ENCODE data around the gene DNASE1L2.

The DNASE1L2 gene

GRCh38 chr16:2267505-2267912 lies 31.3 kb downstream of the DNASE1L2 start:
- DNase-seq = peak in 7 of 56 donors; percentile 60 to 88 (median 81)

DNA sequence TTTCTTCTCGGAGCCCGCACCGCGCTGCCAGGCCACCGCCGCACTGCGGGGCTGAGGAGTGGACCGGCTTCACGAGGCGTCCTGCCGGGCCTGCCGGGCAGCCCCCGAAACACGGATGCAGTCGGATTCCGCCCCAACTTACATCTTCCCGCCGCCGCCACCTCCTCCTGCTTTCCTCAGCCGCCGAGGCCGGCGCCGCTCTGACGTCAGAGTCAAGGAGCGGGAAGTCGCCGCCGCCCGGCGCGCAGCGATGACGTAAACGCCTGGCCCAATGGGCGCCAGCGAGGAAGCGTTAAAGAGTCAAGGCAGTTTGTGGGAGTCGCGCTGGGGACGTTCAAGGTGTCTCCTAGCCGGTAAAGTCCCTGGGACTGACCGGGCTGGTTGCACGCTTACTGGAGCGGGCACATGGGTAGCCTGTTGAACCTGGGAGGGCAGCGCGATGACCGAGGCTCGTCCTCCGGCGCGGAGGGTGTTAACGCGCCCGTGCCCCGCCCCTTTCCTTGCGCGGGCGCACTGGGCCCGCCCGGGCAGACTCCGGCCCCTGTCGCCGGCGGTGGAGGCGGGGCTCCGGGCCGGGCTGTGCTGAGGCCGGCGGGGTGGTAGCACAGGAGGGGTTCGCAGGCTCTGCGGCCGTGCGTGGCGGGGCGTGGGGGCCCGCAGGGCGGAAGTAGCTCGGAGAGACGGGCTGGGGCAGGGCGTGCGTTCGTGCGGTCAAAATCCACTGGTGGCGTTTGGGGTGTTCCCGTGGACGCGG lies 31.8 kb downstream of the DNASE1L2 start, which contains the start of gene RNPS1:
TSS of gene RNPS1 (minus strand) at position 214 of the 754 bp plus-strand sequence. CDS start 3,483 bp downstream, outside the sequence.
- DNase-seq = peak; percentile 55 to 98 (median 90)

- no peak for DNase-seq
Observed at GRCh38 chr16:2270070-2270462, 33.8 kb downstream of the DNASE1L2 start.

DNA sequence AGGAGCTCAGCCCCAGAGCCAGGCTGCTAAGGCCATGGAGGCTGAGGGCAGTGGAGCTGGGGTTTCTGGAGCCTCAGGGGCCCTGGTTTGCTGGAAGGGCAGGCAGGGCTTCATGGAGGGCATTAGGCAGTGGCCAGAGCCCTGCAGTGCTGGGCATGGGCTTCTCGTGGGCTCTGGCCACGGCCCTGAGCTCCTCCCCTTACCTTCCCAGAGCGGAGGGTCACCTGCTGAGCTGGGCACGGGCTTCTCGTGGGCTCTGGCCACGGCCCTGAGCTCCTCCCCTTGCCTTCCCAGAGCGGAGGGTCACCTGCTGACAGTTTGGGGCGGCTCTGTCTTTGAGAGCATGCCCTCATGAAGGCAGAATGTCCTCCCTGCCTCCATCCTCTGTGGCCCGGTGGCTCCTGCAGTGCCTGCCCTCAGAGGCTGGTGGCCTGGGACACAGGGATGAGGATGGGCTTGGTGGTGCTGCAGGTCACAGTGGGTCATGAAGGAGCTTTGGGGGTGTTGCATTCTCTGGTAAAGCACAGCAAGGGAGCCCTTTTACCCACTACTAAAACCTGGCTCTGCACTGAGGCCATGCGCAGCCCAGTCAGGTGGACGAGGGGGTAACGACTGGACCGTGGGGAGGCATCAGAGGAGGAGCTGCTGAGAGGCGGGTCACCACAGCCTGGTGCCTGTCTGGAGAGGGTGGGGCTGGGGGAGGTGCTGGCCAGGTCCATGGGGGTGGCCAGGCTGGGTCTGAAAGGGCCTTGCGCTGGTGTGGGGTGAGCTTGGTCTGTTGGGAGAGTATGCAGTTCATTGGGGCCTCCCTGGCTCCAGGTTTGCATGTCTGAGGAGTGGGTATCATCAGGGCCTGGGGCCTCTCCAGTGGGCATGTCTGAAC lies 34.6 kb downstream of the DNASE1L2 start:
- DNase-seq = no peak

GRCh38 chr16:2271848-2272461 lies 35.7 kb downstream of the DNASE1L2 start:
- DNase-seq = no peak

GRCh38 chr16:2273484-2273883 lies 37.2 kb downstream of the DNASE1L2 start:
- no peak for DNase-seq

- no peak for DNase-seq
Observed at GRCh38 chr16:2273931-2274330, 37.7 kb downstream of the DNASE1L2 start.

- DNase-seq = no peak
Observed at GRCh38 chr16:2275476-2276367, 39.5 kb downstream of the DNASE1L2 start.

DNA sequence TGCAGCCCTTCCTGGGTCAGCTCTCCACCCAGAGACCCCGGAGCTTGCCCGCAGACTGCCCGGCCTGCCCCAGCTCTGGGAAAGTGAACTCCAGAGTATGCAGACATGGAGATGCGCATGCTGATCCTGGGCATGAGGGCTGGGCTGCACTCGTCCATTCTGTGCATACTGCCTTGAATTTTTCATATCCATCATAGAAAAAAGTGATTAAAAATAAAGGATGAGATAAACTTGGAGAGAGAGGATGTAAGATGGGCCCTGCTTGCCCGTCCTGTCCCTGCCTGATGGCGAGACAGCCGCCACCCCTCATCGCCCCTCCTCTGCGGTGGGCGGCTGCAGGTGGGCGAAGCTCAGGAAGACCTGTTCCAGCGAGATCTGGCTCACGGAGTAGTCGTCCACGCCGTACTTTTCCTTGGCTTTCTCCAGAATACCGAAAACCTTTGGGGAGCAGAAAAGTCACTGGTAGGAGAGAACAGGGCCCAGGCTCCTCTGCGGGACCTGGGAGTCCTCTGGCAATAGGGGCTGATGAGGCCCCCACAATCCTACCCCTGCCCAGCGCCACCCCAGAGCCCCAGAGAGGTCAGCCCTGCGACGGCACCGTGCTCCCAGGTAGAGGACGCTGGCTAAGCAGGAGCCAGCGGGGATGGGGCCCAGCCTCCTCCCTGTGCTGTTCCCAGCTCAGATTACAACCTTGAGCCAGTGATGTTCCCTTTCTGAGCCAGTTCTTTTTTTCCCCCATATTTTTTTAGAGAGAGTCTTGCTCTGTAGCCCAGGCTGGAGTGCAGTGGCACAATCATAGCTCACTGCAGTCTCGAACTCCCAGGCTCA lies 40.3 kb downstream of the DNASE1L2 start:
- DNase-seq = no peak

GRCh38 chr16:2277466-2278271 lies 41.4 kb downstream of the DNASE1L2 start:
- no peak for DNase-seq

- DNase-seq = no peak
Observed at GRCh38 chr16:2278272-2278608, 42.0 kb downstream of the DNASE1L2 start.

GRCh38 chr16:2278956-2279800 lies 42.9 kb downstream of the DNASE1L2 start:
- DNase-seq = no peak

DNA sequence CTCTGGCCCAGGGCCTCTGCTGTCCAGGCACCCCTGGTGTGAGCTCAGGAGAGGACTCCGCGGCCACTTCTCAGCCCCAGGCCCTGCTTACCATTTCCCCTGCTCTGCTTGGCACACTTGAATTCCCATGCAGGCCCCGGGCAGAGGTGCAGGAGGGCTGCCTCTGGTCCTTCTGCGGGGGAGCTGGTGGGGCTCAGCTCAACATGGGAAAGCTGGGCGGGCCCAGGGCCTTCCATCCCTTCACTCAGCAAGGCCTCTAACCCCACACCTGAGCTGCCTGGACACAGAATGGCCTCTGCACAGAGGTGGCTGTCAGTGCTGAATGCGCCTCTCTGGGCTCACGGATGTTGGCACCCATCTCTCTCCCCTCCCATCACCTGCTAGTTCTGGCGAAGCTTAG lies 44.2 kb downstream of the DNASE1L2 start:
- DNase-seq = no peak

DNA sequence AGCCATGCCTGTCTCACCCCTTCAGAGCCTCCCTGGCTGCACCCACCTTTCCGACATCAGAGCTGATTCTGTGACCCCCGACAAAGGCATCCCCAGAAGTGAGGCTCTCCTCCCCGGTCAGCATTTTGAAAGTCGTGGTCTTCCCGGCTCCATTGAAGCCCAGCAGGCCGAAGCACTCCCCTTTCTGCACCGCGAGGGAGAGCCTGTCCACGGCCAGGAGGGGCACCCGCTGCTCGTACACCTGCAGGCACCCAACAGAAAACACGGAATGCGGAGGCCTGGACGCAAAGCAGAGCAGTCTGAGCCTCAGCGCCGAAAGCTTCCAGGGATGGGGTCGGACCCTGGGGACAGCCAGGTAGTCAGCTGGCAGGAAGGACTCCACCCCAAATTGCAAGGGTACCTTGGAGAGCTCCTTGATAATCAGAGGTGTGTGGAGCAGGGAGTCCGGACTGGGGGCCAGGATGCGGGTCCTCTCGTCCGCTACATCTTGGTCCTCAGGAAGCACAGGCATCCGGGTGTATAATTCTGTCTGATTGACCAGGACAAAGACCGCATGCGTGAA lies 44.8 kb downstream of the DNASE1L2 start:
- no peak for DNase-seq

DNA sequence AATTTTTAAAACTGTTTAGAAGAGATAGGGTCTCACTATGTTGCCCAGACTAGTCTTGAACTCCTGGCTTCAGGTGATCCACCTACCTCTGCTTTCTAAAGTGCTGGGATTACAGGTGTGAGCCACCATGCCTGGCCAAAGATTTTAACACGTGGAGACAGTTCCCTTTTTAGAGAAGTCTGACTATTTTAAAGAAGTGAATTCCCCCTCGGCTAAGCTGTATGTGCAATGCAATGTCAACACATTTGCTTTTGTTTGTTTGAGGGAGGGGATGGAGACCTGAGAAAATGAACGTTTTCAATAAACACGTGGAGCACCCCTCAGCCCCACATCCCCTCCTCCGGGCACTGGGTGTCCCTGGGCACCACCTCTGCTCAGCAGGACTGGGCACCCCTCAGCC lies 46.0 kb downstream of the DNASE1L2 start:
- DNase-seq = no peak

DNA sequence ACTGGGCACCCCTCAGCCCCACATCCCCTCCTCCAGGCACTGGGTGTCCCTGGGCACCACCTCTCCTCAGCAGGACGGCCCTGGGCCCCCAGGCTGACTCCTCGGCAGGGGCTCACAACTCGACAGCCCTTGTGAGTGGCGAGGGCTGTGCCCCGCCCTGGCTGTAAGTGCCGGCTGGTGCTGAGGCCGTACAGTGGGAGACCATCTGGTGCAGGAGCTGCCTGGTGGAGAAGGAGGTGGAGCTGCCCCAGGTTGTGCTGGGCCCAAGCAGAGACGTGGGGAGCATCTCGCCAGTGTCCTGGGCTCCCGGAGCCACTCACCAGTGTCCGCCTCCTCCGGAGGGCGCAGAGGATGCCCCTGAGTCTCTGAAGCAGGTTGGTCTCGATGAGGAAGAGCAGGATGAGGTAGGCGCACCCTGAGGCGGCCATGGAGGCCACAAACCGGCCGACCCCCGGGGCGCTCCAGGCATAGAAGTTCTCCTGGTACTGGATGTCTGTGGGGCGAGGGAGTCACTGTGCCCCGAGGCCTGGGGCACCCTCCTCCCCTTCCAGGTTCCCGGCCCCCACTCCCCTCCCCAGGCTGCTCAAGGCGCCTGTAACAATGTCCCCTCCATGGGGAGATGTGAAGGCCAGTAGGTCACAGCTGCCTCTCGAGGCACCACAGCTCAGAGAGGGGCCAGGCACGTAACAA lies 46.8 kb downstream of the DNASE1L2 start:
- no peak for DNase-seq
